H54 (cell line): ENCODE measurements around the gene S1PR2.
A peak's percentile ranks its signal among the peaks of the same experiment; 100 is the strongest.
"Not testable (repeated sequence)": the region's sequence is repeated elsewhere in the genome, so short reads cannot be mapped to it uniquely, and the experiment has no call there.

ENCODE experiments used
- DNase-seq: peaks from one replicate; pipeline ENCODE4 v3.0.0; 2011; ENCODE audit warnings: low spot score, mixed read lengths; ENCODE audit not compliant: insufficient read length
- FAIRE-seq: peaks from 3 replicates; lab custom pipeline; 2011; peaks lifted over from hg19 to GRCh38; lab: Jason Lieb, UNC
- POLR2A ChIP-seq: IDR thresholded peaks from 2 replicates; pipeline ENCODE4 v1.6.1; 2011; ENCODE audit warnings: low read depth, mild to moderate bottlenecking, low read length

The S1PR2 gene

DNA sequence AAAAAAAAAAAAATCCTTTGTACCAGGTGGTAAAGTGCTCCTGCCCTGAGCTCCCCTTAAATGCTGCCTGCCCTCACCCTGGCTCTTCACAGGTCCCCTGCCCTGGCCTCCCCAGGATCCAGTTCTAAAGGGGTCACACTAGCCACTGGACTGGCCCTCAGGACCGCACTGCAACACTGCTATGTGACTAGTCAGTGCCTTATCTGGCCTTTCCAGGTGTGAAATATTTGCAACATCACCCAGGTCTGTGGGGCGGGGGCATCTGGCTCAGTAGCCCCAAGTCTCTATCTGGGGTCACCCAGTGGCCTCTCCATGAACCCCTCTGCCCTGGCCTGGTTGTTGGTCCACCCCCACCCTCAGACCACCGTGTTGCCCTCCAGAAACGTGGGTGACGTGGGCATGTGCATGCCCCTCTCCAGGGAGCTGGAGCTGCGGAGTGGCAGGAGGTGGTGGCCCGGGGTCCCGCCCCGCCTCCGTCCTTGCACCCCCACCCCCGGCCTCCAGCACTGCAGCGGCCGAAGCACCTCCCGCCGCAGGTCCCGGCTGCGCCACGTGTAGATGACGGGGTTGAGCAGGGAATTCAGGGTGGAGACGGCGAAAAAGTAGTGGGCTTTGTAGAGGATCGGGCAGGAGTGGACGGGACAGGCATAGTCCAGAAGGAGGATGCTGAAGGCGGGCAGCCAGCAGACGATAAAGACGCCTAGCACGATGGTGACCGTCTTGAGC is 7.5 kb downstream of the S1PR2 start:
- no peak for DNase-seq
- no peak for TF ChIP-seq POLR2A
- no peak for FAIRE-seq

DNA sequence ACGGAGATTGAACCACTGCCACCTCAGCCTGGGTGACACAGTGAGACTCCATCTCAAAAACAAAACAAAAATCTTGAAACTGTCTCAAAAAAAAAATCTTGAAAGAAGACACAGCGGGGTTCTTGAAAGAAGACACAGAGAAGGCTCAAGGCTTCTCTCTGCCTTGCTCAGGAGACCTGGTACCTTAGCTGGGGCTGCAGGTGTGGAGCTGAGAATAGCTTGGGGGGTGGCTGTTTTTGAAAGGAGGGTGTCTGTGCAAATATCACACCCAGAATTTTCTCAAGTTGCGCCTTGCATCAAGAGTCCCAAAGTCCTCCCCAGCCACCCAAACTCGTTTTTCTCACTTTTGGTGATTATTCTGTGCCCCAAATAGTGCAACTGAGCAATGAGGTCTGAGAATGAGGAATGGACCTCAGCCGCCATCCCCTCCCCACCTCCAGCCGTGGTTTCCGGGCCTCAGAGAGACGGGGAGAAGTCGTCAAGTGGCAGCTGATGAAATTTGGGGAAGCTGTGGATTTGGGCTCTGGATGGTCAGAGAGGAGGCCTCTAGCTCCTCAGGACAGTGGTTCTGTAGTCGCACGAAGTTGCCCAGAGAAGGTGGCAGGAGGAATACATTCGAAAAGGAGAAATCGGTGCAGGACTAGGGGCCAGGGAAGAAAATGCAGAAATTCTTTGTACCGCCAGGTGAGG is 8.8 kb downstream of the S1PR2 start:
- DNase-seq, result no peak
- TF ChIP-seq POLR2A, result no peak
- no peak for FAIRE-seq

DNA sequence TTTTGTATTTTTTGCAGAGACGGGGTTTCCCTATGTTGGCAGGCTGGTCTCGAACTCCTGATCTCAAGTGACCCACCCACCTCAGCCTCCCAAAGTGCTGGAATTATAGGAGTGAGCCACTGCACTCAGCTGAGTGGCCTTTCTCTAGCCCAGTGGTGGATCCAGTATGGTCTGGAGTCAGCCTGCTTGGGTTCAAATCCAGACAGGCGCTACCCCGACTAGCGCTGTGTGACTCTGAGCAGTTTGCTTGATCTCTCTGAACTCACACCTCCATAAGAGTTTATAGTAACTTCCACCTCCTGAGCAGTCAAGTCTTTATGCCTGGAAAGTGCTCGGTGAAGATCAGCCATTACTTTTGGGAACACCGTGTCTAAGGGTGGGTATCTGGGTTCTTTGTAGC is 10.4 kb downstream of the S1PR2 start:
- no peak for TF ChIP-seq POLR2A
- no peak for FAIRE-seq
- DNase-seq, result no peak

DNA sequence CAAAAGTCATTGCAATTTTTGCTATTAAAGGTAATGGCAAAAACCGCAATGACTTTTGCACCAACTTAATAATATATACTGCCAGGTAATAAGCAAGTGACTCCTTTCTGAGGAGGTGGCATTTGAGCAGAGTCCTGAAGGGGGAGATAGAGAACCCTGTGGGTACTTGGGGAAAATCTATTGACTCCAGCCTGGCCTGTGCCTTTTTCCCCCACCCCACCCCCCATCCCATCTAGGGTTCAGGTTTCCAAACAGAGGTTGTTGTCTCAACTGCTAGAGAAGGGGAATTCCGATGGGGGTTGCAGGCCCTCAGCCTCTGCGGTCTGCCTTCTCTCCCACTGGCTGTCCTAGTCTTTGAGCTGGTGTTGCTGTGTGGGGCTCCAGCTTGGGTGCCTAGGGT is 11.5 kb downstream of the S1PR2 start:
- FAIRE-seq (no peak), DNase-seq (no peak)
- TF ChIP-seq POLR2A, result no peak

DNA sequence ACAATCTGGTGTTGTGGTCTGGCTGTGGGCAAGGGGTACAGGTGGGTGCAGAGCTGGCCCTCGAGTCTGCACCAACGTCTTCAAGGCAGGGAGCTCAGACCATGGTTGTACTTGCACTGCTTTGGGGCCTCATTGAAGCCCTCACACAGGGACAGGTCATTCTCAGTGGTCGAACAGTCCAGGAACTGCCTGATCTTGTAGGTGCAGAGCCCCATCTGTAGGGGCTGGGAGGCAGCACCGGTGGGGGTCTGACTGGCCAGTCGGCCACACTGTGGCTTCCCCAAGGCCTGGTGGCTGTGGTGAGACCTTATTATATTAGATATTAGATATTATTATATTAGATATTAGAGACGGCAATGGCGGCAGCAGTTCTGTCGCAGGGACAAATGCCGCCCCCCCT is 14.0 kb downstream of the S1PR2 start:
- DNase-seq (no peak), FAIRE-seq (no peak)

DNA sequence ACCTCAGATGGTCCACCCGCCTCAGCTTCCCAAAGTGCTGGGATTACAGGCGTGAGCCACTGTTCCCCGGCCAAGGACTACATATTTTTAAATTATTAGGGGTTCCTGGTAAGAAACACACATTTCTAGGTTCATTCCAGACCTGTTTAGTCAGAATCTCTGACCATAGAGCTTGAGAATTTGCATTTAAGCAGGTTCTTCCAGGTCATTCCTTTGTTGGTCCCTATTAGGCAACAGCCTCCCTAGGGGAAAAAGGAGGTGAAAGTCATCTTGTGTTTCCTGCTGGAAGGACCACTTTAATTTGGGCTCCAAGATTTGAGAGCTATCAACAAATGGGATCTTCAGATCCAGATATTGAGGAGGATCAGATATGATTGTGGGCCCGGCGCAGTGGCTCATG is 16.3 kb downstream of the S1PR2 start:
- DNase-seq, result no peak
- FAIRE-seq, result no peak
- TF ChIP-seq POLR2A, result no peak

More for the DNA sequence above, 14.0 kb downstream of the S1PR2 start:
- TF ChIP-seq POLR2A, result no peak

DNA sequence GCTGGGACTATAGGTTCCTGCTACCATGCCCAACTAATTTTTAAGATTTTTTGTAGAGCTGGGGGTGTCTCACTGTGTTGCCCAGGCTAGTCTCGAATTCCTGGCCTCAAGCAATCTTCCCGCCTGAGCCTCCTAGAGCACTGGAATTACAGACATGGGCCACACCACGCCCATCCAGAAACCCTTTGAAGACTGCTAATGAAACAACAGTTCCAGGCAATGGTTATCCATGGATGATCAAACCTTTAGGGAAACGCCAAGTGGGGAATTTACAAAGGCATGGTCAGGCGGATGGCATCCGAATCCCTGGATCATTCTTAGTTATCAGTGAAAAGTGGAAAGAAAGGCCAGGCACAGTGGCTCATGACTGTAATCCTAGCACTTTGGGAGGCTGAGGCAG is 19.4 kb downstream of the S1PR2 start:
- TF ChIP-seq POLR2A, result no peak
- DNase-seq (no peak), FAIRE-seq (no peak)

DNA sequence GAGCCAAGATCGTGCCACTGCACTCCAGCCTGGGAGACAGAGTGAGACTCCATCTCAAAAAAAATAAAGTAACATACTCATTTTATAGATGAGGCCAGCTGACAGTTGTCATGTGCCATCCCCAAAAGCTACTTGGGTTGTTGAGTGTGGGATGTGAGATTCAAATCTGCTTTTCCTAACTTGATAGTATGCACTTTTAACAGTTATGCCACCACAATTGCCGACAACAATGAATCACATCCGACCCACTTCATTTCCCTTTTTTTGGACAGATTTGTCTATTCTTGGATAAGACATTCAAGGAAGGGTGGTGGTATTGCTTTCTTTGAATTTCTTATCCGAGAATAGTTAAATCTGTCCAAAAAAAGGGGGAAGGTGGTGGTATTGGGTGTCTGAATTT is 20.1 kb downstream of the S1PR2 start:
- no peak for FAIRE-seq
- DNase-seq, result no peak
- TF ChIP-seq POLR2A, result no peak

DNA sequence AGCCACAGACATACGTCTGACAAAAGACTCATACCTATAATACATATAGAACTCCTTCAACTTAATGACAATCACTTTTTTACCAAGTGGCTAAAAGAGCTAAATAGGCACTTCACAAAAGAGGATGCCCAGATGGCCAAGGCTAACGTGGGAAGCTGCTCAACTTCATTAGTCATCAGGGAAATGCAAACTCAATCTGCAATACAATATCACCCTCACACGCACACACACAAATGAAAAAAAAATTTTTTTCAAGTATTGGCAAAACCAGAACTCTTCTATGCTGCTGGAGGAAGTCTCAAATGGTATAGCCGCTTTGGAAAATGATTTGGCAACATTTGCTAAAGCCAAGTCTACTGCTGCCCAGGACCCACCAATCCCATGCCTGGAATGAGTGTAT is 21.8 kb downstream of the S1PR2 start:
- FAIRE-seq, result no peak
- no peak for TF ChIP-seq POLR2A
- no peak for DNase-seq

DNA sequence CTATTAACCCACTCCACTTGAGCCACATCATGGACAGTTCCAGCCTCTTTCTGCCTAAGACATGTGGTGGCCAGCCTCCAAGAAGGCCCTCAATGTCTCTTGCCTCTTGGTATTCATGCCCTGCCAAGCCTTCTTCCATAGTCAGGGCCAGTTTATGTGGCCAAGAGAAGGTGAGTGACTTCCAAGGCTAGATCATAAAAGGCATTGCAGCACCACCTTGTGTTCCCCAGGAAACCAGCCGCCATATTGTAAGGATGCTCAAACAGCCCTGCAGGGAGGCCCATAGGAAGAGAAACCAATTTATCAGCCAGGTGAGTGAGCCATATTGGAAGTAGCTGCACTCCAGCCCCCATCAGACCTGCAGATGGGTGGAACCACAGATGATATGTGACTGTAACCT is 24.1 kb downstream of the S1PR2 start:
- TF ChIP-seq POLR2A, result no peak
- DNase-seq (no peak), FAIRE-seq (no peak)

DNA sequence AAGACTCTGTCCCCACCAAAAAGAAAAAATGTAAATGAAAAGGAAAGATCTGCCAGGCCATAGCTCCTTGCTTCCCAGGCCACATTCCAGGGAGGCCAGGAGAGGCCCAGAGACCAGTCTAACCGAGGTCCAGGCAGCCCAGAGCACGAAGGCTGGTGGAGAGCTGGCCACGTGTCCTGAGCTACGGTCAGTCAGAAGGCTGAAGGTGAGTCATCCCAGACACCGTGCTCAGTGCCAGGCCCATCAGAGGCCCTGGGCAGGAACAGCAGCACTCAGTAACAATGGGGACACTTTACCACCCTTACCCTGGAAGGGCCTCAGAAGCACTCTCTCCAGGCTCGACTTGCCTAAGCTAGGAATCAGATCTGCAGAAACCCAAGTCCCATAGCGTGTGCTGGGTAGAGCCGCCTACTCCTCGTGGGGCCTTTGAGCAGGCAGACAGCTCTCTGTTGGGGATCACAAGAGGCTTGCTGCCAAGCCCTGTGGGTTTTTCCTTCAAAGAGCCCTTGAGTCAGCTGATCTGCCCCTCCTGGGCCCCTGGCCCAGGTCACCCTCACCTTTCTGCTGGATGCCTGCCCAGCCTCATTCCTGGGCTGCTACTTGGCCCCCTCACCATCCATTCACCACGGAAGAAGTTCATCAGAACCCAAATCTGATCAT is 24.8 kb downstream of the S1PR2 start:
- DNase-seq (peak; percentile 65), FAIRE-seq (no peak)
- no peak for TF ChIP-seq POLR2A

DNA sequence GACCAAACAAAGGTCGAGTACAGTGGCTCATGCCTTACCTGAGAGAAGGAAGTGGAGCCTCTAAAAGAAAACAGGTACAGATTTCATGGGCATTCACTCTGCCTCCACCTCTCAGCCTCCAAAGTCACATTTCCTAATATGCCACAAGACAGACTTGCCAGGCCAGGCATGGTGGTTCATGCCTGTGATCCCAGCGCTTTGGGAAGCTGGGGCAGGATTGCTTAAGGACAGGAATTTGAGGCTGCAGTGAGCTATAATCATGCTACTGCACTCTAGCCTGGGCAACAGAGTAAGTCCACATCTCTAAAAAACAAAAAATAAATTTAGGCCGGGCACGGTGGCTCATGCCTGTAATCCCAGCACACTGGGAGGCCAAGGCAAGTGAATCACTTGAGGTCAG is 25.5 kb downstream of the S1PR2 start:
- DNase-seq (no peak), FAIRE-seq (no peak)
- TF ChIP-seq POLR2A, result no peak

DNA sequence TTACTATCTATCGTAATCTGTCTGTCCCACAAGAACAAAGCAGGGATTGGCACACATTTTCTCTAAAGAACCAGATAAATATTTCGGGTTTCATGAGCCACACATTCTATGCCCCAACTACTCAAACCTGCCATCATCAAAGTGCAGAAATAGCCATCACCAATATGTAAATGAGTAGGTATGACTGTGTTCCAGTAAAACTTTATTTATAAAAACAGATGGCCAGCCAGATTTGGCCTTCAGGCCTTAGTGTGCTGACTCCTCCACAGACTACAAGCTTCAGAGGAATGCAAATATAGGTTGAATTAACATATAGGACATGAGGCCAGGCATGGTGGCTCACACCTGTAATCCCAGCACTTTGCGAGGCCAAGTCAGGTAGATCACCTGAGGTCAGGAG is 27.4 kb downstream of the S1PR2 start:
- TF ChIP-seq POLR2A, result no peak
- FAIRE-seq, result no peak
- DNase-seq, result no peak

DNA sequence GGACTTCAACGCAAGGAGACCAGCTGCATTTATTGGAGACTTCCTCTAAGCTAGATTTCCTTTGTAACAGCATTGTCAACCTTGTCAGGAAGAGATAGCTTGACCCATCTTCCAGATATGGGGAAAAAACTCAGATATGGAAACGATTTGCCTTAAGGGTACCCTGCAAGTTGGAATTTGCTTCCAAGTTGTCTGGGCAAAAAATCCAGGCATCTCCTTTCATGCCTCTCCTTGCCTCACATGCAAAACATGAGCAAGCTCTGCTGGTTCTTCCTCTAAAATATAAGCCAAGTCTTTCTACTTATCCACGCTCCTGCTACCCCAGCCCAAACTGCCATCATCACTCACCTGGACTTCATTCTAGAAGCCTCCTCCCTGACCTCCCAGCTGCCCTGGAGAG is 30.0 kb downstream of the S1PR2 start:
- TF ChIP-seq POLR2A, result no peak
- DNase-seq (no peak), FAIRE-seq (no peak)

DNA sequence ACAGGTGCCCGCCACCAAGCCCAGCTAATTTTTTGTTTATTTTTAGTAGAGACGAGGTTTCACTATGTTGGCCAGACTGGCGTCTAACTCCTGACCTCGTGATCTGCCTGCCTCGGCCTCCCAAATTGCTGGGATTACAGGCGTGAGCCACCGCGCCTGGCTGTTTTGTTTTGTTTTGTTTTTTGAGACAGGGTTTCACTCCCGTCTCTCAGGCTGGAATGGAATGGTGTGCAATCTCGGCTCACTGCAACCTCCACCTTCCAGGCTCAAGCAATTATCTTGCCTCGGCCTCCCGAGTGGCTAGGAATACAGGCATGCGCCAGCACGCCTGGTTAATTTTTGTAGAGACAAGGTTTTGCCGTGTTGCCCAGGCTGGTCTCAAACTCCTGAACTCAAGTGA is 31.0 kb downstream of the S1PR2 start:
- DNase-seq, FAIRE-seq: not testable (repeated sequence)

DNA sequence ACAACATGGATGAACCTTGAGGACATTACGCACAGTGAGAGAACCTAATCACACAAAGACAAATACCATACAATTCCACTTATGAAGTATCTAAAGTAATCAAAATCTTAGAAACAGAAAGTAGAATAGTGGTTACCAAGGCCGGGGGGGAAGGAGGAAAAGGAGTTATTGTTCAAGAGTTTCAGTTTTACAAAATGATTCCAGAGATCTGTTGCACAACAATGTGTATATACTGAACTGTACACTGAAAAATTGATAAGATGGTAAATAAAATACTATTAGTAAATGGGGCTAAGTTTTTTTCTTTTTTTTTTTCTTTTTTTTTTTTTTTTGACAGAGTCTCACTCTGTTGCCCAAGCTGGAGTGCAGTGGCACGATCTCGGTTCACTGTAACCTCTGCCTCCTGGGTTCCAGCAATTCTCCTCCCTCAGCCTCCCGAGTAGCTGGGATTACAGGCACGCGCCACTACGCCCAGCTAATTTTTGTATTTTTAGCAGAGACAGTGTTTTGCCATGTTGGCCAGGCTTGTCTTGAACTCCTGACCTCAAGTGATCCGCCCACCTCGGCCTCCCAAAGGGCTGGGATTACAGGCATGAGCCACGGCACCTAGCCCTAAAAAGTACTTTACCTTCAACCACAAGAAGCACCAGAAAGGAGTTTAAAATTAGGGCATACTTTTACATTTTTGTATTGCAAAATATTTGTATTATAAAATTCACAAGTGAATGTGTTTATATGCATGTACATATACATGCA is 32.1 kb downstream of the S1PR2 start:
- not testable (repeated sequence) for DNase-seq, FAIRE-seq
